Stimulated activated CD8-positive, alpha-beta memory T cell treated with anti-CD3 and anti-CD28 coated beads, Interleukin-7, amount 100 ng/mL, for 4 hours (primary cell): Measurements from ENCODE around the gene MRPS30.
A peak's percentile ranks its signal among the peaks of the same experiment; 100 is the strongest.
"Not testable (repeated sequence)": the region's sequence is repeated elsewhere in the genome, so short reads cannot be mapped to it uniquely, and the experiment has no call there.

Experiments used
- DNase-seq, 2 donors: peaks; one replicate each; pipeline ENCODE4 v3.0.0-alpha.2; 2020; ENCODE audit warnings: low read depth in 2 of 2

MRPS30 gene

DNA sequence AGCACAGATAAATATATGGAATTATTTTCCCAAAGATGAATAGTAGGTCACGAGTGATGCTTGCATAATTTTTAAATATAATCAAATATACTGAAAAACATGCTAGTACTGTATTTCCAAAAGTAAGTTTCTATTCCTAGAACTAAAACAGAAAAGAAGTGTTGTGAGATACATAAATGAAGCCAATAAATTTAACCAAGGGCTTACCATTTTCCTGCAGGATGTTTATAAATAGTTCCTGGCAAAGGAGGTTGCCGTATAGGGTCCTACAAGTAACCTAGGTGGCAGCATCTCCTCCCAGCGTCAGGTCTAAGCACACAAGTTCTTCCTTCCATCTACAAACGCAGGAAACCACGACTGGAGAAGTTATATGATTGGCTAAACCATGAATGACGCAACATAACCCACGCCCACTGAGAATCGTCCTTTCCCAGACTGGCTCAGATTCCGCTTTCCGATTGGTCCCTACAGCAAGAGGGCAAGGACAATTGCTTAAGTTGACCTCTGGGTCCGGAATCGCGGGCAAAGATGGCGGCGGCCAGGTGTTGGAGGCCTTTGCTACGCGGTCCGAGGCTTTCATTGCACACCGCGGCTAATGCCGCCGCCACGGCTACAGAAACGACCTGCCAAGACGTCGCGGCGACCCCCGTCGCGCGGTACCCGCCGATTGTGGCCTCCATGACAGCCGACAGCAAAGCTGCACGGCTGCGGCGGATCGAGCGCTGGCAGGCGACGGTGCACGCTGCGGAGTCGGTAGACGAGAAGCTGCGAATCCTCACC lies at the start of gene MRPS30:
Gene MRPS30, plus strand, starts transcription at position 513 of the 780 bp plus-strand sequence. Its CDS starts 16 bp downstream, at position 529.
- DNase-seq: peak; percentile 79 to 90

DNA sequence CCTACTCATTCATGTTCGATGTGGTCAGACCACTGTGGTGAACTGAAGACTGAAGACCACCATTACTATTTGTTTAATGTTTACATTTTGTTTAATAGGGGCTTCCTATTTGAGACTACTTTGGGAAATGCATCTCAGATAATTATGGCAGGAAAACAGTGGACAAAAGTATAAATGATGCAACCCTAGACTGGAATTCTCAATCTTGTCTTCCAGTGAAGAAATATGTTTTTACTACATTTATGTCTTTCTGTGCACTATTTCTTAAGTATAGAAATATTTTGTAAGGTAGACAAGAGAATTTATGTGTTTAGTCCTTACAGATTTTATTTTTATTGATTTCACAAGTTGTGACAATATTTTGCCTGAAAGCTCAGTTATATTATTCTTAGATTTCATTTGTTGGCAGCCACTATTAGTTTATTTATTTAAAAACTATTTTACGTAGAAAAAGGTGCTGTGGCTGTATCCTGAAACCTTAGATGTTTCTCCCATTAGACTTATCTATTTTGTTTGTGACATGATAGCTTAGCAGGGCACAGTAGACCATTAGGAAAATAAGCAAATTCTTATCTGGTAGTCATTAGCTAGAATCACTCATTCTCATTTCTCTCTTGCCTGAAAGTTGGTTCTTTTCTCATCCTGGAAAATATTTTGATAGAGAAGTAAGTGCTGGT lies 39.4 kb upstream of the MRPS30 start:
- no peak for DNase-seq

DNA sequence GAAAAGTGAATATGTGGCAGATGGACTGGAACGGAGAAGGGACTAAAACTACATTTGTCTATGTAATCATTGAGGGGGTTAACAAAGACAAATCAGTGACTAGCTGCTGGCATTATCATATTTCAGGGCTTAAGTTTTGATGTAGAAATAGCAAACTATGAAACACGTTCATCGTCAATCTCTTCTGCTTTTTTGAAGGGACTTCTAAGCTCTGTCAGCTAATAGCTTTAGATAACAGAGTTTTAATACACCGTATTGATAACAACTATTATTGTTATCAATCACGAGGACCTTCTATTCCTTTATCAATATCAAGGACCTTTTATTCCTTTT lies 38.9 kb upstream of the MRPS30 start:
- no peak for DNase-seq

- no peak for DNase-seq
Measured at GRCh38 chr5:44770780-44771717, 37.7 kb upstream of the MRPS30 start.

DNA sequence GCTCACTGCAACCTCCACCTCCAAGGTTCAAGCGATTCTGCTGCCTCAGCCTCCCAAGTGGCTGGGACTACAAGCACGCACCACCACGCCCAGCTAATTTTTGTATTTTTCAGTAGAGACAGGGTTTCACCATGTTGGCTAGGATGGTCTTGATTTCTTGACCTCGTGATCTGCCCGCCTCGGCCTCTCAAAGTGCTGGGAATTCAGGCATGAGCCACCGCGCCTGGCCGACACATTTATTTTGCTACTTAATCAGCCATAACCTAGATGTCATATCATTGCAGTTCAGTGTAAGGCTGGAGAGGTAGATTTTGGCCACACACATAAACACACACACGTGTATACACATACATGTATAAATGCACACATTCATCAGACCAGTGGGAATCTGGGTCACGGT lies 36.4 kb upstream of the MRPS30 start:
- DNase-seq: not testable (repeated sequence)

GRCh38 chr5:44774279-44774880 lies 34.4 kb upstream of the MRPS30 start:
- no peak for DNase-seq

DNA sequence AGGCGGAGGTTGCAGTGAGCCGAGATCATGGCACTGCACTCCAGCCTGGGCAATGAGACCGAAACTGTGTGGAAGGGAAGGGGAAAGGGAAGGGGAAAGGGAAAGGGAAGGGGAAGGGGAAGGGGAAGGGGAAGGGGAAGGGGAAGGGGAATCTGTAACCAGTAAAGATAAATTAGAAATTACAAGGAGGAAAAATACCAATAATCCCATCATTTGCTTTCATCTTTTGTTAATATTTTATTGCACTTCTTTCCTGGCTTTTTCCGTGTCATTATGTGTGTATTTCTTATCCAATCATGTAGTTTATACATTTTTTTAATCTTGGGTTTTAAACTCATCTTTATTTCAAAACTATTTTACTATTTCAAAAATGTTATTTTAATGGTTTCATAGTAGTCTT lies 29.6 kb upstream of the MRPS30 start:
- no peak for DNase-seq

- DNase-seq: no peak
Measured at GRCh38 chr5:44783634-44784315, 25.0 kb upstream of the MRPS30 start.

DNA sequence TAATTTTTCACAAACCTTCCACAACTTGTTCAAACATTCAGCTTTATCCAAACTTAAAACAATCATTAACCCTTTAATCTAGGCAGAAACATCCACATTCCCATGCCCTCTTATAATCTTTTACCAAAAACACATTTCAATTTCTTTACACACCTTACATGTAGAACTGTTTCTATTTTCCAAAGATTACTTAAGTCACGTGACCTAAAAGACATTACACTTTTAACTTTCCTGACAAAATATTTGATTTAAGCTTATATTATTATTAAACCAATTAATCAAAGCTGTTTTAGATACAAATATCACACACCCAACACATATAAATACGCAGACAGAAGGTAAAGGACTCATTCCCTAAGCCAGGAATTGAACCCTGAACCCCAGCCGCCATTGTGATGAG lies 21.0 kb upstream of the MRPS30 start:
- no peak for DNase-seq

DNA sequence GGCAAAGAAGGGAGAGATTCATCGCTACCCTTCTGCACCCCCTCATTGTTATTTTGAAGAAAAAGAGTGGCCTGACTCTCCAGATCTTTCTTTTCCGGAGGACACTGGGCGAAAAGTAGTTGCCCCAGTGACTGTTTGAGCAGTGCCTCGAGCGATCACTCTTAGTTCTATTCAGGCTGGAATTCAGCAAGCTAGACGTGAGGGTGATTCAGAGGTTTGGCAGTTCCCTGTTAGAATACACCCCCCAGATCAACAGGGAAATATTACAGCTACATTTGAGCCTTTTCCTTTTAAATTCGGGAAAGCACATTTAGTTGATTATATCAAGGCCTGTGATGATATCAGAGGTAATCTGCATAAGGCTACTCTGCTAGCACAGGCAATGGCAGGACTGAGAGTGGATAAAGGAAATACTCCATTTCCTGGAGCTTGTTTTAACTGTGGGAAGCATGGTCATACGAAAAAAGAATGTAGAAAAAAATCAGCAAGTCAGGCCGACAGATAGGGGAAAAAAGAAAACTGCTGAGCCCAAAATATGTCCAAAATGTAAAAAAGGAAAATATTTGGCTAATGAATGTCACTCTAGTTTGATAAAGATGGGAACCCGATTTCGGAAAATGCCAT lies 19.3 kb upstream of the MRPS30 start:
- not testable (repeated sequence) for DNase-seq

GRCh38 chr5:44792031-44792673 lies 16.6 kb upstream of the MRPS30 start:
- not testable (repeated sequence) for DNase-seq

- DNase-seq: no peak
Measured at GRCh38 chr5:44794371-44794770, 14.4 kb upstream of the MRPS30 start.

DNA sequence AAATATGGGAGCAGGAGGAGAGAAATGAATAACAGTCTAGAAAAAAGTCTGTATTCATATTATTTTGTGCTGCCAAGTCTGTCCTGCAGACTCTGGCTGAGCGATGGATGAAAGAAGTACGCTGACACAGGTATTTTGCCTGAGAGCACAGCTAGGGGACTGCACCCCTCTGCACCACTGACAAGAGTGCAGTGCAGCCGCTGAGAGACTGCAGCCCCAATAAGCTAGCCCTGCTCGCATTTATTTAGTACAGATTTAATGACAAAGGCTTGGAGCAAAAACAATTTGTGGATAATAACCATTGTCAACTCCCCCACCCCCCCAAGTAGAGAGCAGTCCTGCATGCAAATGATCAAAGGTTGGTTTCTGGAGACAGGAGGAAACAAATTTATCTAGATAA lies 13.3 kb upstream of the MRPS30 start:
- DNase-seq: no peak

GRCh38 chr5:44797841-44798240 lies 10.9 kb upstream of the MRPS30 start:
- DNase-seq: no peak

- no peak for DNase-seq
Measured at GRCh38 chr5:44801992-44802391, 6.8 kb upstream of the MRPS30 start.

GRCh38 chr5:44806608-44807007 lies 2.1 kb upstream of the MRPS30 start:
- DNase-seq: no peak

DNA sequence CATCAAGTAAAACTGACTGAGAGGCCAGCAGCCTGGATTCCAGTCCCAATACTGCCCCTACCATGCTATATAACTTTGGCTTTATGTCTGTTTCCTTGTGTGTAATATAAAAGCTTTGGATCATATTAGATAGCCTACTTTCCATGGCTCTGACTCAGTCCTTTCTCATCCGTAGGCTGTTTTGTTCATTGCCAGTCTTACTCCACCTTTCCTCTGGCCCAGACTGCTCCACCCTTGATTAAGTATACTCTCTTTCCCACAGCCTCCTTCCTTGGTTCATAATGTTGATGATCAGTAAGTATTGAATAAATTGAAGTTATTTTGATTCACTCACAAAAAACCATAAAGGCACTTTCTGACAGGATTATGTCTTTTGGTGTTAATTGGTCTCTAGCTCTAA lies 1.5 kb upstream of the MRPS30 start:
- no peak for DNase-seq

GRCh38 chr5:44809215-44809955 lies 638 bp downstream of the MRPS30 start:
- peak; percentile 16 to 24 for DNase-seq

- no peak for DNase-seq
Measured at GRCh38 chr5:44809956-44810420, 1.2 kb downstream of the MRPS30 start.
